GM19239 (cell line): ENCODE data around the gene ATP5MC2.
"Not testable (repeated sequence)": the region's sequence is repeated elsewhere in the genome, so short reads cannot be mapped to it uniquely, and the experiment has no call there.

Experiments used
- DNase-seq: peaks from one replicate; pipeline ENCODE4 v3.0.0; 2011; ENCODE audit warnings: low spot score; ENCODE audit not compliant: insufficient read length
- FAIRE-seq: peaks from 2 replicates; lab custom pipeline; 2011; peaks lifted over from hg19 to GRCh38; lab: Jason Lieb, UNC

The ATP5MC2 gene

GRCh38 chr12:53695152-53696145 is 19.6 kb upstream of the ATP5MC2 start:
- DNase-seq (no peak), FAIRE-seq (no peak)

GRCh38 chr12:53694756-53695151 is 18.9 kb upstream of the ATP5MC2 start:
- DNase-seq (no peak), FAIRE-seq (no peak)

DNA sequence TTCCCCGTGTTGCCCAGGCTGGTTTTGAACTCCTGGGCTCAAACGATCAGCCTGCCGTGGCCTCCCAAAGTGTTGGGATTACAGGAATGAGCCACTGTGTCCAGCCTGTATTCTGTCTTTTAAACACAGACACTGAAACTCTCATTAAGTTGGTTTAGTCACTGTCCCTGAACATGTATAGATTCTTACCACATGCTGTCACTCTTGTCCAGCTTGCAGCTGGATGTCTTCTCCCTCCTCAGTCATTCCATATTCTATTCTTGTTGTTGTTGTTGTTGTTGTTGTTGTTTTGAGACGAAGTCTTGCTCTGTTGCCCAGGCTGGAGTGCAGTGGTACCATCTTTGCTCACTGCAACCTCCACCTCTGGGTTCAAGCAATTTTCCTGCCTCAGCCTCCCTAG is 12.3 kb upstream of the ATP5MC2 start:
- DNase-seq (no peak), FAIRE-seq (no peak)

DNA sequence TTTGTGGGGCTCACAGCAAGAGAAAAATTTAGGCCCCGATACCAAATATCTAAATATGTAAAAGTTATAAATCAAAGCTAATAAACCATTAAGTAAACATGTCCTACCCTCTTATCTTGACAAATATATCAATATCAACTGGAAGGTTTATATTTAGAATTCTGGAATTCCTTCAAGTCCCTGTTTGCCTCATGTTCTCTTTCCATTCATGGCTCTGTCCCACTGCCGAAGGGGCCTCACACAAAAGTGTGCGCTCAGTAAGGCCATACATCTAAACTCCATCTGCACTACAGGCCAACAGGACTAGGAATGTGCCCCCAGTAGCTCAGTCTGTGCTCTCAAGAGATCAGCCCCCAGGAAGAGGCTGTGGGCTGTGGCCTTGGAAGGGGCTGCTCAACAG is 10.6 kb upstream of the ATP5MC2 start:
- FAIRE-seq: no peak
- DNase-seq: no peak

- DNase-seq (no peak), FAIRE-seq (no peak)
Measured at GRCh38 chr12:53684654-53685220, 8.9 kb upstream of the ATP5MC2 start.

GRCh38 chr12:53683983-53684382 is 8.1 kb upstream of the ATP5MC2 start:
- no peak for DNase-seq
- FAIRE-seq: no peak

- DNase-seq (no peak), FAIRE-seq (no peak)
Measured at GRCh38 chr12:53683494-53683893, 7.6 kb upstream of the ATP5MC2 start.

GRCh38 chr12:53680061-53680460 is 4.2 kb upstream of the ATP5MC2 start:
- not testable (repeated sequence) for DNase-seq, FAIRE-seq

DNA sequence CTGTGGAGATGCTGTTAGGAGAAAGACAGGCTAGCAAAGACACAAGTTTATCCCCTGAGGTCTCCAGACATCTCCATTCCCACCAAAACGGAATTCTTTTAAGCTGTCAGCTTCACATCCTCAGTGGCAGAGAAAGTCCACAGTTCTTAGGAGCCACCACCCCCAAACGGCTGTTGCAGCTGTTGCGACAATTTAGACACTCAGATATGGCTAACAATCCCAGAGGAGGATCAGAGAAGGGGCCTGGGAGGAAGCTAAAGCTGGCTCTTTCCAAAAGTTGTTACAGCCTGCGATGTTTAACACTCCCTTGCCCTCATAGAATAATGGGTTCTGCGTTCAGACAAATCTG is 1.9 kb upstream of the ATP5MC2 start:
- no peak for FAIRE-seq

DNA sequence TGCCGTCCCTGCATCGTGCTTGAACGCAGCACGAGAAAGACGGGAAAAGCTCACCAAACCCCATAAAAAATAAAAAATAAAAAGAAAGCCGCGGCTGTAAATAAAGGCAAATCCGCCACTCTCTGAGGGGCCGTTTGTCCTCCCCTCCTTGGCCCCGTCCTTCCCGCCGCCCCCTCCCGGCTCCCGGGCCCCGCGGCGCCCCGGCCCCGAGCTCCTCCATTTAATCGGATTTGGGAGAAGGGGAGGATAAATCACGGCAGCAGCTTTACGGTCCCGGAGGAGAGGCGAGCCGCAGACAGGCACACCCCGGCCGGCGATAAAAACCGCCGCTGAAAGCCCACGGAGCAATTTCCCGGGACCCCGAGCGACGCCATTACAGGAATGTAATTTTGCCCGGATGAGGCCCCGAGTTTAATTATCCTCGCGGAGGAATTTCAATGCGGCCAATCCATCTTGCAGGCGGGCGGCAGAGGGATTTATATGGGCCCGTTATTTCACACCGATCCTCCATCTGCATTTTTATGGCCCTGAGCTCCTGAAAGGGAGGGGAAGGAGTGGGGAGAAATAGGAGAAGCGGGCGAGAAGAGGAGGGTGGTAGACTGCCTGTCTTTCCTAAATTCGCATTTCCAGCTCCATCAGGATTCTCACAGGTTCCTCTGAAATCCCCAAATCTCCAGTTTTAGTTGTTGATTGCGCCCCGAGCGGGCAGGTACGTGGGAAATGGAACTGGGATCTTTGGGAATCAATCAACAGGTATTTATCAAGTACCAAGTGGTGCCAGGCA is 1.3 kb upstream of the ATP5MC2 start:
- no peak for FAIRE-seq
- no peak for DNase-seq

More for the DNA sequence above, 1.9 kb upstream of the ATP5MC2 start:
- DNase-seq: no peak

GRCh38 chr12:53676656-53677015 is 753 bp upstream of the ATP5MC2 start:
- FAIRE-seq (no peak), DNase-seq (no peak)

GRCh38 chr12:53674977-53675700 is 744 bp downstream of the ATP5MC2 start:
- FAIRE-seq (peak; percentile 52), DNase-seq (no peak)

- no peak for FAIRE-seq
Measured at GRCh38 chr12:53670971-53671370, 4.9 kb downstream of the ATP5MC2 start.

DNA sequence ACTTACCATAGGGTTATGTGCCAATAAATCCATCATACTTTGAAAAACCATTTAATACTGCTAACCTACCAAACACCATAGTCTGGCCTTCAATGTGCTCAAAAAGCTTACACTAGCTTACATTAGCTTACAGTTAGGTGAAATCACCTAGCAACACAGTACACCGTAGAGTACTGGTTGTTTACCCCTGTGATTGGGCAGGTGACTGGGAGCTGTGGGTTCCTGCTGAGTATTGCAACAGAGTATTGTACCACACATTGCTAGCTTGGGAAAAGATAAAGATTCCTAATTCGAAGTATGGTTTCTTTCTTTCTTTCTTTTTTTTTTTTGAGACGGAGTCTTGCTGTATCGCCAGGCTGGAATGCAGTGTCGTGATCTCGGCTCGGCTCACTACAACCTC is 5.6 kb downstream of the ATP5MC2 start:
- FAIRE-seq: no peak

More at GRCh38 chr12:53670971-53671370, 4.9 kb downstream of the ATP5MC2 start:
- no peak for DNase-seq

GRCh38 chr12:53667080-53667479 is 8.8 kb downstream of the ATP5MC2 start:
- FAIRE-seq (no peak), DNase-seq (no peak)

More for the DNA sequence above, 5.6 kb downstream of the ATP5MC2 start:
- DNase-seq: no peak

- DNase-seq (no peak), FAIRE-seq (no peak)
Measured at GRCh38 chr12:53664936-53665335, 10.9 kb downstream of the ATP5MC2 start.

- no peak for FAIRE-seq
- no peak for DNase-seq
Measured at GRCh38 chr12:53664191-53664590, 11.7 kb downstream of the ATP5MC2 start.

GRCh38 chr12:53660041-53660440 is 15.8 kb downstream of the ATP5MC2 start:
- no peak for DNase-seq
- no peak for FAIRE-seq

- DNase-seq: no peak
- FAIRE-seq: no peak
Measured at GRCh38 chr12:53659571-53659981, 16.3 kb downstream of the ATP5MC2 start.

DNA sequence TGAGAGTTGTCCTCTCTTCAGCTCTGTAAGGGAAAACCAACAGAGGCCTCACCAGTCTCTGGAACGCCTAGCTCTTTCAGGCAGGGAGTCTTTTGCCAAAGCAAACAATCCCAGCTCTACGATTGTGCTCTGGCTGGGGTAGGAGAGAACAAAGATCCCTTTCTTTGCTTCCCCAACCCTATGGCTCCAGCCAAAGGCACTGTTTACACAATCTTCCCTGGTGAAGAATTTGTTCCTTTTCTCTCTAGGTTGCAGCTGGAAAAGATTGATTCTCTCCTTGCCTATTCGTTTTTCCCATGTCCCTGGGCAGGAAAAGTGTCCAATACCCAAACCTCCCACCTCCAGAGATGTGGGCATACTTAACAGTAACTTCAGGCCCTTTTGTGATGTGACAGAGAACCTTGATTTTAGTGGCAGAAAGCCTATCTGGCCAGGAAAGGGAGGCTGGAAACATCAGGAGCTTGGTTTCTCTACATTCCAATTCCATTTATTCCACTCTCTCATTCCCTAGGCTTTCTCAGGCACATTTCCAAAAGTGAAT is 16.8 kb downstream of the ATP5MC2 start:
- peak; percentile 45 for FAIRE-seq

More for the DNA sequence above, 16.8 kb downstream of the ATP5MC2 start:
- no peak for DNase-seq
